Measurements from ENCODE around the gene RASSF6.

RASSF6 gene

DNA sequence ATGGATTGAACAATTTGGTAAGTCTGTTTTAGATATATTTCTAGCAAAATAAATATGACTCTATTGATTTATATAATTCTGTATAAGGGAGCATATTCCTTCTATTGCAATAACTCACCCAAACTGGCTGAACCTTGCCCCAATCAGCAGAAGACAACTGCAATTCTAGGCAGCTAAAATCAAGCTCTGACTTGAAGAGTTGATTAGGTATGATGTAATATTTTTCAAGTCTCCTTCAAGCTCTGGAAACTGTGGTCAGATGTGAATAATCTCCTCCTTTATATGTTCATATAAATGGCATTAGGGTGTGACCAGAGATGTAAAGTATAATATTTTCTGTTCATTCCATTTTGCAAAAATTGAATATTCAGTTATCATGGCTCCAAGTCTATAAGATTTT, 8.2 kb downstream of the RASSF6 start:
- no peaks in the 10 kb centered on the region for H3K79me2 ChIP-seq (ENCODE audit: insufficient read depth, low read length)
- H3F3A ChIP-seq (ENCODE audit: insufficient read depth): peaks cover 10% of the 10 kb centered on the region; the same call in 1 of the 2 replicates
- H3K9me2 ChIP-seq (replicated peaks; ENCODE audit: insufficient read depth, low read length): no peaks in the 10 kb centered on the region
- H4K20me1 ChIP-seq (ENCODE audit: low read depth, low read length): no peaks in the 10 kb centered on the region
- no peak overlapping the region for H3K27ac ChIP-seq (ENCODE audit: low read depth, low read length)
- no peaks in the 10 kb centered on the region for H3K9me3 ChIP-seq (ENCODE audit: insufficient read depth, low read length)
- H2AFZ ChIP-seq (ENCODE audit: low read depth, low read length, severe bottlenecking): no peak overlapping the region
- H3K4me3 ChIP-seq (ENCODE audit: insufficient read depth, low read length, poor library complexity, severe bottlenecking): no peak overlapping the region
- no peaks in the 10 kb centered on the region for H3K36me3 ChIP-seq (ENCODE audit: low read length)
- no peaks in the 10 kb centered on the region for H3K27me3 ChIP-seq (ENCODE audit: low read length)
- TF ChIP-seq, protein P1, sequence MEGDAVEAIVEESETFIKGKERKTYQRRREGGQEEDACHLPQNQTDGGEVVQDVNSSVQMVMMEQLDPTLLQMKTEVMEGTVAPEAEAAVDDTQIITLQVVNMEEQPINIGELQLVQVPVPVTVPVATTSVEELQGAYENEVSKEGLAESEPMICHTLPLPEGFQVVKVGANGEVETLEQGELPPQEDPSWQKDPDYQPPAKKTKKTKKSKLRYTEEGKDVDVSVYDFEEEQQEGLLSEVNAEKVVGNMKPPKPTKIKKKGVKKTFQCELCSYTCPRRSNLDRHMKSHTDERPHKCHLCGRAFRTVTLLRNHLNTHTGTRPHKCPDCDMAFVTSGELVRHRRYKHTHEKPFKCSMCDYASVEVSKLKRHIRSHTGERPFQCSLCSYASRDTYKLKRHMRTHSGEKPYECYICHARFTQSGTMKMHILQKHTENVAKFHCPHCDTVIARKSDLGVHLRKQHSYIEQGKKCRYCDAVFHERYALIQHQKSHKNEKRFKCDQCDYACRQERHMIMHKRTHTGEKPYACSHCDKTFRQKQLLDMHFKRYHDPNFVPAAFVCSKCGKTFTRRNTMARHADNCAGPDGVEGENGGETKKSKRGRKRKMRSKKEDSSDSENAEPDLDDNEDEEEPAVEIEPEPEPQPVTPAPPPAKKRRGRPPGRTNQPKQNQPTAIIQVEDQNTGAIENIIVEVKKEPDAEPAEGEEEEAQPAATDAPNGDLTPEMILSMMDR (IDR thresholded peaks at IDR 0.05; ENCODE audit: insufficient read depth, low read length, poor library complexity, severe bottlenecking): no peak
- TF ChIP-seq EZH2phosphoT487 (conservative IDR thresholded peaks at IDR 0.05; ENCODE audit: low read length): no peak
- no peak overlapping the region for H3K9ac ChIP-seq (ENCODE audit: low read length)
- no peak overlapping the region for H3K4me2 ChIP-seq (ENCODE audit: low read depth, low read length, poor library complexity, severe bottlenecking)

DNA sequence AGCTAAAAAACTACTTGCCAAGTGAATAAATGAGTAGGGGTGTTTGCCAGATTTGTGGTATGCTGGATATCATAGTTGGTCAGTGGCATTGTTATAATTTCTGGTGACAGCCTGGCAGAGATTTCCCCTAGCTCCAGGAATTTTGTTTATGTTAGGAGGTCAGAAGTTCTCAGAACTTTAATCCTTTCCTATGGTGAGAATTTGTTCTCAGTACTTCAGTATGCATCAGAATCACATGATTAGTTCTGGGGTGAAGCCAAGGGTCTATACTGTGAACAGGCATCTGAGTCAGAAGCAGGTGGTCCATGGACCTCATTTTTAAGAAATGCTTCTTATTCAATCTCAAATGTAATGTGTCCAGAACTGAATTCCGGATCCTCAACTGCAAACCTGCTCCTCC, 10.5 kb downstream of the RASSF6 start:
- no peak overlapping the region for H3K4me2 ChIP-seq (ENCODE audit: low read depth, low read length, poor library complexity, severe bottlenecking)
- H3K4me3 ChIP-seq (ENCODE audit: insufficient read depth, low read length, poor library complexity, severe bottlenecking): no peak overlapping the region
- no peaks in the 10 kb centered on the region for H4K20me1 ChIP-seq (ENCODE audit: low read depth, low read length)
- no peaks in the 10 kb centered on the region for H3K36me3 ChIP-seq (ENCODE audit: low read length)
- H3K9ac ChIP-seq (ENCODE audit: low read length): no peak overlapping the region
- 0 out of 2 replicates have a peak overlapping the region, but pooled peaks have one; percentile 100 for H3K27ac ChIP-seq (ENCODE audit: low read depth, low read length)
- no peaks in the 10 kb centered on the region for H3K79me2 ChIP-seq (ENCODE audit: insufficient read depth, low read length)
- H3K27me3 ChIP-seq (ENCODE audit: low read length): no peaks in the 10 kb centered on the region
- TF ChIP-seq, protein P1 (IDR thresholded peaks at IDR 0.05; ENCODE audit: insufficient read depth, low read length, poor library complexity, severe bottlenecking): no peak
- no peak for TF ChIP-seq EZH2phosphoT487 (conservative IDR thresholded peaks at IDR 0.05; ENCODE audit: low read length)
- H3K9me2 ChIP-seq (replicated peaks; ENCODE audit: insufficient read depth, low read length): no peaks in the 10 kb centered on the region
- H3F3A ChIP-seq (ENCODE audit: insufficient read depth): peaks cover 27% of the 10 kb centered on the region
- H3K9me3 ChIP-seq (ENCODE audit: insufficient read depth, low read length): no peaks in the 10 kb centered on the region
- H2AFZ ChIP-seq (ENCODE audit: low read depth, low read length, severe bottlenecking): no peak overlapping the region

DNA sequence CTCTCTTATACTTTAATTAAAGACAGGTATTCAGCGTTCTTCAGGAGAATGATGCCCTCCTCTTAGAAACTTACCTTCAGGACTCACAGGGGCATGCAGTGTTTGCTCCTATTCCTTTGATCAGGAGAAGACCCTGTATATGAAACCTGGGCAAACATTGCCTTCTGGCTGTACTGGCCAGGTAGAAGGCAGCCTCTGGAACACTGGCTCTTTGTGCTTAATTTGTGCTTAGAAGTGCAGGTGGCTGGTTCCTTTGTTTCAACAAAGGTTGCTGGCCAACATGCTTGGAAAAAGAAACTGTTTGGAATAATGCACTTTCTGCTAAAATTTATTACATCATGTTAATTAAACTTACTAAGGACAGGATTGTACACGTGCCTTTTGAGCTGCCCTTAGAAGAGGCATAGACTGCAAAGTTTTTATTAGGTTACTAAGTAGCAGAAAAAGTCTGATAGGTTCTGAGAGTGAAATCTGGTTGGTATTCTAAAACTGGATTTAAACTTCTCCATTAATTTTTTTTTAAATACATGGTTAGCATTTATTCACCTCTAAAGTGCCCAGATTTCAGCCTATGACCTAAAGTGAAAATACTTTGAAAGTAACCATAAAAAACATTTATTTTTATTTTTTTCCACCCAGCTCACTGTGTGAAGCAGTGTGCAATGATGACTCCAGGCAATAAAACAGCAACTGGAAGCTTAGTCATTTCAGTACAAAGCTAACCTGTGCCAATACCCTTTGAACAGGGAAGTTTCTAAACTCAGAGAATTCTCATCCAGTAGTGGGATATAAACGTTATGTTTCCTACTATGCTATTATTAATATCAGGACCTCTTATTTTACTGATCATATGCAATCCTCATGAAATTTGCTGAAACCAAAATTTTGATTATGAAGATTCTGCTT, 11.3 kb downstream of the RASSF6 start:
- Histone ChIP-seq H2AFZ (ENCODE audit: low read depth, low read length, severe bottlenecking) (no peak overlapping the region), H3K9me3 (ENCODE audit: insufficient read depth, low read length) (no peaks in the 10 kb centered on the region), H4K20me1 (ENCODE audit: low read depth, low read length) (no peaks in the 10 kb centered on the region), H3K4me2 (ENCODE audit: low read depth, low read length, poor library complexity, severe bottlenecking) (peak overlapping the region; percentile 78), H3K4me3 (ENCODE audit: insufficient read depth, low read length, poor library complexity, severe bottlenecking) (peak overlapping the region; percentile 13), H3K36me3 (ENCODE audit: low read length) (no peaks in the 10 kb centered on the region), H3K9ac (ENCODE audit: low read length) (peak overlapping the region; percentile 58), H3K27ac (ENCODE audit: low read depth, low read length) (peak overlapping the region; percentile 100), H3F3A (ENCODE audit: insufficient read depth) (peaks cover 27% of the 10 kb centered on the region), H3K9me2 (replicated peaks; ENCODE audit: insufficient read depth, low read length) (no peaks in the 10 kb centered on the region), H3K27me3 (ENCODE audit: low read length) (no peaks in the 10 kb centered on the region), H3K79me2 (ENCODE audit: insufficient read depth, low read length) (no peaks in the 10 kb centered on the region)
- no peak for TF ChIP-seq EZH2phosphoT487 (conservative IDR thresholded peaks at IDR 0.05; ENCODE audit: low read length)
- TF ChIP-seq, protein P1 (IDR thresholded peaks at IDR 0.05; ENCODE audit: insufficient read depth, low read length, poor library complexity, severe bottlenecking): no peak
